Kidney epithelial cell (primary cell): Measurements from ENCODE around the gene MPV17L2. TPM values are rescaled to one million over a fixed set of nuclear protein-coding genes. Genes with fewer than 3 reads are reported as not detected.

Experiments
- DNase-seq: peaks from one replicate; pipeline ENCODE4 v3.0.0-alpha.2; 2010; ENCODE audit warnings: low read depth
- H3K27me3 ChIP-seq: 2 replicates; pipeline ENCODE4 v1.6.0; 2011; ENCODE audit warnings: low read length; ENCODE audit not compliant: control insufficient read depth, insufficient read depth
- H3K36me3 ChIP-seq: 2 replicates; pipeline ENCODE4 v1.5.1; 2011; ENCODE audit warnings: low read length; ENCODE audit not compliant: control insufficient read depth, insufficient read depth
- H3K4me3 ChIP-seq: 2 replicates; pipeline ENCODE4 v1.5.1; 2011; ENCODE audit warnings: low read depth, mild to moderate bottlenecking, control low read depth, low read length
- CTCF ChIP-seq: IDR thresholded peaks from 2 replicates; pipeline ENCODE4 v1.5.1; 2011; ENCODE audit warnings: mild to moderate bottlenecking, moderate library complexity, low read length, control low read depth, inconsistent platforms; ENCODE audit not compliant: insufficient read depth, poor library complexity, severe bottlenecking
- total RNA-seq: library from RNA; depleted of rRNA; stranded (reverse); fragments of >200 nt; gene quantifications from 2 replicates; pipeline ENCODE4 v1.2.3, GENCODE V29; 2015

MPV17L2 gene
- total RNA-seq, 1 donor from 2014 or later: 70.6 TPM

DNA sequence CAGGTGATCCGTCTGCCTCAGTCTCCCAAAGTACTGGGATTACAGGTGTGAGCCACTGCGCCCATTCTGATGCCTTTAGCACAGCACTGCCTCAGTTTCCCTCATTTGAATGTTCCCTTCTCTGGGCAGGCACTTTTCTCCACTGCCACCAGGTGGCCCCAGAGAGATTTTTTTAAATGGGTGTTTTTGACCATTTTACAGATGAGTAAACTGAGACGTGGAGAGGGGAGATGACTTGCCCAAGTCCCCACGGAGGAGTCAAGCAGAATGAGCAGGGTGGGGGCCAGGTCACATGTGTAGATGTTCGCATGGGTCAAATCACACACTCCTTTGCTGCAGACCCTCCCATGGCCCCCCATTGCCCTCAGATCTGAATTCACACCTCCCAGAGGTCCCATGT is 36.5 kb downstream of the MPV17L2 start:
- DNase-seq: no peak
- H3K4me3 ChIP-seq: no peak overlapping the region
- H3K36me3 ChIP-seq: no peaks in the 10 kb centered on the region
- TF ChIP-seq CTCF: peak; percentile 49
- H3K27me3 ChIP-seq: peaks cover 72% of the 10 kb centered on the region

DNA sequence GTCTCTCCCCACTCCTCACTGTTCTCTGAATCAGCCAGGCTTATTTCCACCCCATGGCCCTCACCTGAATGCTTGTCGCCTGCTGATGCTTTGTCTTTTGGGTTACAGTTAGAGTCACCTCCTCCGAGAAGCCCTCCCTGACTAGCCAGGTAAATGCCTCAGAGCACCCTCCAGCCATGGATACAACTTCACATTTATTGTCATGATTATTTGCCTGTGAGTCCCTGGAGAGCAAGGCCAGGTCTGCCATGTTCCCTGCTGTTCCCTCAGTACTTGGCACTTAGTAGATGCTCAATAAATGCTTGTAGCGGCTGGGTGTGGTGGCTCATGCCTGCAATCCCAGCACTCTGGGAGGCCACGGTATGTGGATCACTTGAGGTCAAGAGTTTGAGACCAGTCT is 36.9 kb downstream of the MPV17L2 start:
- DNase-seq: no peak
- H3K36me3 ChIP-seq: no peaks in the 10 kb centered on the region
- peaks cover 68% of the 10 kb centered on the region for H3K27me3 ChIP-seq
- TF ChIP-seq CTCF: no peak
- no peak overlapping the region for H3K4me3 ChIP-seq

DNA sequence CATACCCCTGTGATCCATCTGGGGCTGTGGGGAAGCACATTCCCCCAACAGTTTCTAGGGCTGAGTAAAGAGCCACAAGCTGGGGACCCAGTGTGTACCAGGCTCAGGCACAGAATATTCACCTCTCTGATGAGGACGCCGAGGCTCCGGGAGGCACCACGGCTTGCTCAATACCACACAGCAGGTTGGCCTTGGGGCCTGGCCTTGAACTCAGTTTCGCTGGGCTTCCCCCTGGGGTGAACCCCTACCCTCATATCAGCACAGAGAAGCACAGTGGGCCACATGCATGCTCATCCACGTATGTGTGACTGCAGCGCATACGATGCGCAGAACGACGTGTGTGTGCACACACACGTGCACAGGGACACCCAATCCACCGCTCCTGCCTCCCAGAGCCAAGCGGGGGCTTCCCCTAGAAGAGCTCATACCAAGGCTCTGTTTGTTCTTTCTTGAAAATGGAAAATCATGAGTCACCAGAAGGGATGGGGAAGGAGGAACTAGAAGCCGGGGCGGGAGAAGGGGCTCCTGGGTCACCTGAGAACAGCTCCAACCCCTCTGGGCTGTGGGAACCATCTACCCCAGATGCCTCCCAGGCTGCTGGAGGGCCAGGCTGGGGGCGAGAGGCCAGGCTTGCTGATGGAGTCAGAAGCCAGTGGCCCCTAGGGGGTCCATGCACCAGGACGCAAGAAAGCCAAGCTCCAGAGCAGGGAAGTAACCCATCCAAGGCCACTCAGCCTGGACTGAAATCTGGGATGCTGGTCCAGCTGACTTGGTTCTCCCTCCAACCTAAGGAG is 38.1 kb downstream of the MPV17L2 start:
- Histone ChIP-seq H3K27me3 (peaks cover 56% of the 10 kb centered on the region), H3K4me3 (no peak overlapping the region), H3K36me3 (no peaks in the 10 kb centered on the region)
- no peak for DNase-seq
- TF ChIP-seq CTCF: no peak

DNA sequence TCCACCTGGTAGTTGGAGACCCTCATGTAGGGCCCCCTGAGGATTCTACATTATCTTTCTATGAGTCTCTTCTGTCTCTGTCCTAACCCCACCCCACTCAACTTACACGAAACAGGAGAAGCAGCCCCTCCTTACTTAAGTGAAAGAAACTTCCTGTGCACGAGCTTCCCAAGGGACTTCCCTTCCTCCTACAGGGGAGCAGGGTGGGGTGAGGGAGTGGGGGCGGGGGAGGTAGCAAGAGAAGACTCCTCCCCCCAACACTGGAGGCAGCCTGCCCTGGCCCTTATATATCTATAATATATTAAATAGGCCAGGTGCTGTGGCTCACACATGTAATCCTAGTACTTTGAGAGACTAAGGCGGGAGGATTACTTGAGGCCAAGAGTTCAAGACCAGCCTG is 38.8 kb downstream of the MPV17L2 start:
- no peaks in the 10 kb centered on the region for H3K36me3 ChIP-seq
- DNase-seq: no peak
- no peak overlapping the region for H3K4me3 ChIP-seq
- no peak for TF ChIP-seq CTCF
- H3K27me3 ChIP-seq: peaks cover 49% of the 10 kb centered on the region

- no peaks in the 10 kb centered on the region for H3K36me3 ChIP-seq
- H3K27me3 ChIP-seq: peaks cover 40% of the 10 kb centered on the region
- DNase-seq: no peak
- no peak for TF ChIP-seq CTCF
- H3K4me3 ChIP-seq: no peak overlapping the region
These were observed 39.7 kb downstream of the MPV17L2 start for GRCh38 chr19:18232540-18233223.
